Activated naive CD8-positive, alpha-beta T cell (primary cell): ENCODE results near the gene RAB34.
A peak's percentile ranks its signal among the peaks of the same experiment; 100 is the strongest.

Experiments used
- H3K27ac Mint-ChIP-seq: one replicate; pipeline ENCODE4 v1.8.0; 2021; ENCODE audit warnings: mixed read lengths
- H3K27me3 Mint-ChIP-seq: one replicate; pipeline ENCODE4 v1.8.0; 2021; ENCODE audit warnings: mixed read lengths
- H3K36me3 Mint-ChIP-seq: one replicate; pipeline ENCODE4 v1.8.0; 2021; ENCODE audit warnings: mixed read lengths
- H3K4me1 Mint-ChIP-seq: one replicate; pipeline ENCODE4 v1.8.0; 2021; ENCODE audit warnings: low read depth, mixed read lengths
- H3K4me3 Mint-ChIP-seq: one replicate; pipeline ENCODE4 v1.8.0; 2021; ENCODE audit warnings: mild to moderate bottlenecking, mixed read lengths
- H3K9me3 Mint-ChIP-seq: one replicate; pipeline ENCODE4 v1.8.0; 2021; ENCODE audit warnings: low read depth, mixed read lengths

The RAB34 gene

DNA sequence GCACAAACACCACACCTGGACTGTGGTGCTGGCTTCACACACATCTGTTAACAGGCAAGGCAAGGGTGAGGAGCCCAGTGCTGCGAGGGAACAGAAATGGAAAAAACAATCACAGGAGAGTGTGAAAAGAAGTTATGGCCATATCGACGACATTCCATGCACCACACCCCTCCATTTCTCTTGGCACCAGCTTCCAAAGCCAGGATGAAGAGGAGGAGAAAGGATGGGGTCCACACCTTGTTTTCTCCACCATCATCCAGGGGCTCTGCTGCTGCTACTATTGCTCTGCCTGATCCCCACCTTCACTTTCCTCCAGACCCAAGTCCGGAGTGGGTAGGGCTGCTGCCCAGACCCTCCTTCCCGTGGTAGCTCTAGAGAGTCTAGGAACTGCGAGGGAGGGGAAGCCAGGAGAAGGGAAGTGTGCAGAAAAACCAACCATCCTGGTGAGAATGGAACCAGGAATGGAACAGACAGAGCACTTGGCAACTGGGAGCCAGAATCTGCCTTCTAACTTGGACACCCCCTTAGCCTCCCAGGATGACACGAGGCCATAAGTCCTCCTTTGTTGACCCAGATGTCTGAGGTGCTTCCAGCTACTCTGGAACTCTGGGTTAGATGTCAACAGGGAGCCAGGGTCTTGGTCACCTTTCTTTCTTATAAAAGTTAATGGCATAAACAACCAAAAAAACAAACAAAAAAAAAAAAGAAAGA lies 4.8 kb downstream of the RAB34 start:
- peaks cover 29% of the 10 kb centered on the region for H3K4me1 Mint-ChIP-seq

DNA sequence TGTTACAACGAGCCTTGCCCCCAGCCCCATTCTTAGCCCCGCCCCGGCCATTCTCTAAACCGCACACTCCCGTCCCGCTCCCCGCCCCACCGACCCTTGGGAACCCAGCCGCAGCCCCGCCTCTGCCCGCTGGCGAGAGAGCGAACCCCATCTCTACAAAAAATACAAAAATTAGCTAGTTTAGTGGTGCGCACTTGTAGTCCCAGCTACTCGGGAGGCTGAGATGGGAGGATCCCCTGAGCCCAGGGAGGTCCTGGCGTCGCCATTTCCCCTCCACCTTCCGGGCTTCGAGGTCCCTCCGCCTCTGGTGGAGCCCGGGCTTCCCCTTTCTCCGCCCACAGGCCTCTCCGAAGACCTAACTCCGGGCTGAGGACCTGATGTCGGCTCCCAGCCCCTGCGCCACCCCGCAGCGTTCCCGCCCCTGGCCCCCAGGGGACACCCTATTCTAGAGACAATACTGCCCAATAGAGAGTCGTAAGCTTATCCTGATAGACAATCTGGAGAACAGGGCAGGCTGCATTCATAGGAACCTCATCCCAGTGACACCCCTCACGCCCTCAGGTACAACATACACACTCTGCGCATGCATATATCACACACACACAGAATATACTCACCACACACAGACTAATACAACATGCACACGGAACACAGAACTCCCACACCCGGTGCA lies 5.5 kb downstream of the RAB34 start:
- H3K9me3 Mint-ChIP-seq: no peaks in the 10 kb centered on the region
- peaks cover 3% of the 10 kb centered on the region for H3K36me3 Mint-ChIP-seq
- H3K27me3 Mint-ChIP-seq: no peaks in the 10 kb centered on the region
- peak overlapping the region; percentile 85 for H3K4me3 Mint-ChIP-seq
- peak overlapping the region; percentile 82 for H3K27ac Mint-ChIP-seq
- H3K4me1 Mint-ChIP-seq: peaks cover 29% of the 10 kb centered on the region

More for the DNA sequence above, 4.8 kb downstream of the RAB34 start:
- Mint-ChIP-seq H3K36me3 (peaks cover 3% of the 10 kb centered on the region), H3K27ac (peak overlapping the region; percentile 70), H3K4me3 (peak overlapping the region; percentile 85), H3K9me3 (no peaks in the 10 kb centered on the region), H3K27me3 (no peaks in the 10 kb centered on the region)

- Mint-ChIP-seq H3K27ac (peak within 1 kb of the TSS; percentile 82), H3K4me1 (peaks cover 29% of the 10 kb centered on the region), H3K9me3 (no peaks in the 10 kb centered on the region), H3K36me3 (peaks cover 3% of the 10 kb centered on the region), H3K4me3 (peak within 1 kb of the TSS; percentile 88), H3K27me3 (no peaks in the 10 kb centered on the region)
Measured at GRCh38 chr17:28711723-28712031, 6.0 kb downstream of the RAB34 start, which contains the start of gene PROCA1. TSS of gene PROCA1 (minus strand) at chr17:28711888. CDS start at chr17:28711660, 228 bp downstream.

GRCh38 chr17:28710861-28711722 lies 6.6 kb downstream of the RAB34 start:
- peaks cover 26% of the 10 kb centered on the region for H3K4me1 Mint-ChIP-seq
- H3K27ac Mint-ChIP-seq: peak overlapping the region; percentile 82
- H3K4me3 Mint-ChIP-seq: peak overlapping the region; percentile 88
- peaks cover 3% of the 10 kb centered on the region for H3K36me3 Mint-ChIP-seq
- no peaks in the 10 kb centered on the region for H3K9me3 Mint-ChIP-seq
- H3K27me3 Mint-ChIP-seq: no peaks in the 10 kb centered on the region

GRCh38 chr17:28707339-28707720 lies 10.3 kb downstream of the RAB34 start:
- no peak overlapping the region for H3K4me3 Mint-ChIP-seq
- peak overlapping the region; percentile 43 for H3K27ac Mint-ChIP-seq
- H3K36me3 Mint-ChIP-seq: no peaks in the 10 kb centered on the region
- no peaks in the 10 kb centered on the region for H3K9me3 Mint-ChIP-seq
- no peaks in the 10 kb centered on the region for H3K27me3 Mint-ChIP-seq
- peaks cover 14% of the 10 kb centered on the region for H3K4me1 Mint-ChIP-seq

DNA sequence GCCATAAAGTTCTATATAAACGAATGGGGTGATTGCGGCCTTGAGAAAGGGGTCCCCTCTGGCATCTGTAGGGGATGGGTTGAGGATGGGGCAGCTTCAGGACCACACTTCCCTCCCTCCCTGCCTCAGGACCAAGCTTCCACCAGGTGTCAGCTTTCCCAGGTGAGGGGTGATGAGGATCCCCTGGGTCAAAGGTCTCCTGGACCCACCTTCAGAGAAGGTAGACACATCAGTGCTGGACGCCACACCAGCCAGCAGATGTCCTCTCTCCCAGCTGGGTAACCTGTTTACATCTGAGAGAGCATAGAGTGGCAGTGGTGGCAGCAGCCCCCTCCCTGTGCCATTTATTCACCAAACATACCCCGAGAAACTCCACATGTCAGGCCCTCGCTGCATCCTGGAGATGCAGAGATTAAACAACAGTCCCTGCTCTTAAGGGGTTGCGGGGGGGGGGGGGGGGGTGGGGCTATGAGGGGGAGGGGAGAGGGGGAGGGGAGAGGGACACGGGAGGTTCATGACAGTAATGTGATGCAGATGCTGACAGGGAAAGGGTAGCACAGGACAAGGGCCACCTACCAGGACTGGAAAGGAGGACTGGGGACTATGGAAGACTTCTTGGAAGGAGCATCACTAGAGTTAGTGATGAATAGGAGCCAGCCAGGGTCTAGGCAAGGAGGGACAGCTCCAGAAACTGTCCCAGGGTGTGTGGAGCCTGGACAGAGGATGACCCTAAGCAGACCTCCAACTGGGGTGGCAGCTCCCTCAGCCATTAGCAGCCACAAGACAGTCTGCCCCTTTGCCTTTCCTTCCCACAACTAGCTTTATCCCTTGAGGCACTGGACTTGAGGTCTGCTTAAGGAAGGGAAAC lies 11.0 kb downstream of the RAB34 start:
- H3K9me3 Mint-ChIP-seq: no peaks in the 10 kb centered on the region
- H3K4me3 Mint-ChIP-seq: no peak overlapping the region
- no peaks in the 10 kb centered on the region for H3K36me3 Mint-ChIP-seq
- peak overlapping the region; percentile 41 for H3K27ac Mint-ChIP-seq
- H3K4me1 Mint-ChIP-seq: peaks cover 8% of the 10 kb centered on the region
- H3K27me3 Mint-ChIP-seq: no peaks in the 10 kb centered on the region

GRCh38 chr17:28705728-28706334 lies 11.8 kb downstream of the RAB34 start:
- peak overlapping the region; percentile 68 for H3K27ac Mint-ChIP-seq
- H3K4me3 Mint-ChIP-seq: no peak overlapping the region
- H3K36me3 Mint-ChIP-seq: no peaks in the 10 kb centered on the region
- no peaks in the 10 kb centered on the region for H3K27me3 Mint-ChIP-seq
- no peaks in the 10 kb centered on the region for H3K9me3 Mint-ChIP-seq
- H3K4me1 Mint-ChIP-seq: peaks cover 4% of the 10 kb centered on the region

- no peak overlapping the region for H3K4me3 Mint-ChIP-seq
- H3K9me3 Mint-ChIP-seq: no peaks in the 10 kb centered on the region
- H3K36me3 Mint-ChIP-seq: no peaks in the 10 kb centered on the region
- peak overlapping the region; percentile 68 for H3K27ac Mint-ChIP-seq
- H3K4me1 Mint-ChIP-seq: no peaks in the 10 kb centered on the region
- H3K27me3 Mint-ChIP-seq: no peaks in the 10 kb centered on the region
Measured at GRCh38 chr17:28705074-28705659, 12.5 kb downstream of the RAB34 start.

DNA sequence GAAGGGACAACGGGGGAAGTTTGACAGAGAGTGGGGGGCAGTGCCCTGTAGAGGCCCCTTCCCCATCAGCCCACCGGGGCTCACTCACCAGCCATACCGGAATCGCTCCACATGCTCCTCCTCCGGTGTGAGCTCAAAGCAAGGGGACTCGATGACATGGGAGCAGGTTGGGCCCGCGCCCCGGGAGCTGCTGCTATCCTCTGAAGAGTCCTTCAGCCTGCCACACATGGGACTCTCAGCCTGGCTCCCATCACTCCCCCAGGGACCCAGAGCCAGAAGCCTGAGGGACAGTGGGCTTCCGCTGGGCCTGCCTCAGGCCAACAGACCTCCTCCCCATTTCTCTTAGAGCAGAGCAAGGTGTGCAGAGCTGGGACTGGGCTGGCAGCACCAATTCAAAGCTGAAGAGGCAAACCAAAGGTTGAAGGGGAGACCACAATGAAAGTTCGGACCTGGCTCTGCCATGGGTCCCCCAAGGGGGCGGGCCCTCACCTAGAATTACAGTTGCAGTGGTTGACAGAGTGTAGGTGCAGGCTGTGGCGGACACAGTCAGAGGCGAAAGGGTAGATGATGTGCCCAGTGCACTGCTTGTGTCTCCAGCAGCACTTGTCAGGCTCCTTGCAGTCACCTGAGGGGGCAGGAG lies 13.3 kb downstream of the RAB34 start:
- no peaks in the 10 kb centered on the region for H3K9me3 Mint-ChIP-seq
- H3K36me3 Mint-ChIP-seq: no peaks in the 10 kb centered on the region
- H3K27me3 Mint-ChIP-seq: no peaks in the 10 kb centered on the region
- H3K4me1 Mint-ChIP-seq: no peaks in the 10 kb centered on the region
- no peak overlapping the region for H3K27ac Mint-ChIP-seq
- no peak overlapping the region for H3K4me3 Mint-ChIP-seq

- H3K27me3 Mint-ChIP-seq: no peaks in the 10 kb centered on the region
Measured at GRCh38 chr17:28703552-28704218, 14.0 kb downstream of the RAB34 start.

GRCh38 chr17:28702752-28703150 lies 14.9 kb downstream of the RAB34 start:
- Mint-ChIP-seq H3K9me3 (no peaks in the 10 kb centered on the region), H3K27ac (no peak overlapping the region), H3K36me3 (no peaks in the 10 kb centered on the region), H3K27me3 (no peaks in the 10 kb centered on the region), H3K4me3 (no peak overlapping the region), H3K4me1 (no peaks in the 10 kb centered on the region)

More at GRCh38 chr17:28703552-28704218, 14.0 kb downstream of the RAB34 start:
- Mint-ChIP-seq H3K36me3 (no peaks in the 10 kb centered on the region), H3K4me1 (no peaks in the 10 kb centered on the region), H3K27ac (peak overlapping the region; percentile 43), H3K9me3 (no peaks in the 10 kb centered on the region), H3K4me3 (no peak overlapping the region)

DNA sequence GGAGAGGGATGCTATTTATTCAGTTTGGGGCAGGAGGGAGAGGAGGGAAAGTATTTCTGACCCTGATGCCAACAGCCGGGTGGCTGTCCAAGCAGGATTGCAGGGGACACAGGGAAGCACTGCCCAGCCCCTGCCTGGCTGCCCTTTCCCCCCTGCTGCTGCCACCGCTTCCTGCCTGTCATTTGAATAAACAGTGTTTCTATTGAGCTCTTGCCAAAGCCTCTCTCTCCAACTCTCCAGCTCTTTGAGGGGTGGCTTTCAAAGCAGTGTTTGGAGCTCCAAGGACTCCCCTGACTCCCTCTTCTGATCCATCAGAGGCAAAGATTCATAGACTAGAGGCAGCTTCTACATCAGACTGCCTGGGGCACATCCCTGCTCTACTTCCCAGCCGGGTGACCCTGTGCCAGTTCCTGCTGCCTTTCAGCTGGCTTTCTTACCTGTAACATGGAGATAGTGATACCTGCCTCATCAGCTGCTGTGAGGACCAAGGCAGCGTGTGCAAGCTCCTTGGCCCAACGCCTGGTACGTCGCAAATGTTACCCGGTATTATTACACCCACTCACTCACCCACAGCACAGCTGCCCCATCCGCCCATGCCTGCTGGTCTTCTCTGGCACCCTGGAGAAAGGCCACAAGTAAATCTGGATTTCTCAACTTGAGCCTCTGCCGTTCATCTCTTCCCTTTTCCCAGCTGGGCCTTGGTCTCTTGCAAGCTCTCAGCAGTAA lies 15.5 kb downstream of the RAB34 start:
- no peaks in the 10 kb centered on the region for H3K36me3 Mint-ChIP-seq
- no peaks in the 10 kb centered on the region for H3K9me3 Mint-ChIP-seq
- no peaks in the 10 kb centered on the region for H3K4me1 Mint-ChIP-seq
- H3K27ac Mint-ChIP-seq: no peak overlapping the region
- H3K27me3 Mint-ChIP-seq: no peaks in the 10 kb centered on the region
- H3K4me3 Mint-ChIP-seq: no peak overlapping the region
